OCI-LY1 (cell line): Measurements from ENCODE around the gene MAN1C1.

Experiments
- H2AFZ ChIP-seq: fragments of 200-600 bp; sonication (generic), shearing (Covaris generic); 2 replicates; pipeline ENCODE4 v1.6.0; 2014; ENCODE audit warnings: antibody characterized with exemption, mild to moderate bottlenecking, low read length
- H3F3A ChIP-seq: fragments of 200-600 bp; sonication (generic), shearing (Covaris generic); 2 replicates; pipeline ENCODE4 v1.6.0; 2014; ENCODE audit warnings: mild to moderate bottlenecking, antibody characterized with exemption, low read length, moderate library complexity; ENCODE audit not compliant: insufficient read depth
- H3K27ac ChIP-seq: fragments of 200-600 bp; sonication (generic); 2 replicates; pipeline ENCODE4 v1.5.1; 2014; ENCODE audit warnings: low read length, mixed run types, mild to moderate bottlenecking, low read depth; ENCODE audit not compliant: poor library complexity, severe bottlenecking
- H3K27me3 ChIP-seq: fragments of 200-600 bp; sonication (generic); 2 replicates; pipeline ENCODE4 v1.6.0; 2014; ENCODE audit warnings: antibody characterized with exemption, mild to moderate bottlenecking, low read length, moderate library complexity; ENCODE audit not compliant: insufficient read depth
- H3K36me3 ChIP-seq: fragments of 200-600 bp; sonication (generic); 2 replicates; pipeline ENCODE4 v1.6.1; 2014; ENCODE audit warnings: mild to moderate bottlenecking, antibody characterized with exemption, low read length, moderate library complexity, mixed read lengths; ENCODE audit not compliant: insufficient read depth
- H3K4me1 ChIP-seq: fragments of 200-600 bp; sonication (generic); 2 replicates; pipeline ENCODE4 v1.5.1; 2014; ENCODE audit warnings: mild to moderate bottlenecking, low read length, moderate library complexity; ENCODE audit not compliant: insufficient read depth, severe bottlenecking
- H3K4me2 ChIP-seq: fragments of 200-600 bp; sonication (generic), shearing (Covaris generic); 2 replicates; pipeline ENCODE4 v1.6.1; 2014; ENCODE audit warnings: low read length
- H3K4me3 ChIP-seq: fragments of 200-600 bp; sonication (generic); 2 replicates; pipeline ENCODE4 v1.5.1; 2014; ENCODE audit warnings: low read length, low read depth, mild to moderate bottlenecking, mixed read lengths; ENCODE audit not compliant: poor library complexity, severe bottlenecking
- H3K79me2 ChIP-seq: fragments of 200-600 bp; shearing (Covaris generic); 2 replicates; pipeline ENCODE4 v1.6.1; 2016; ENCODE audit warnings: mixed run types, low read length, mixed read lengths; ENCODE audit not compliant: insufficient read depth
- H3K9ac ChIP-seq: fragments of 200-600 bp; sonication (generic), shearing (Covaris generic); 2 replicates; pipeline ENCODE4 v1.6.1; 2014; ENCODE audit warnings: mild to moderate bottlenecking, low read length, mixed read lengths
- H3K9me2 ChIP-seq: fragments of 200-600 bp; sonication (generic), shearing (Covaris generic); 2 replicates; pipeline ENCODE4 v1.6.1; 2014; ENCODE audit warnings: low read depth, mild to moderate bottlenecking, low read length, mixed read lengths
- H3K9me3 ChIP-seq: fragments of 200-600 bp; shearing (Covaris generic); 2 replicates; pipeline ENCODE4 v1.6.1; 2014; ENCODE audit warnings: low read length, mixed read lengths
- H4K20me1 ChIP-seq: fragments of 200-600 bp; sonication (generic), shearing (Covaris generic); 2 replicates; pipeline ENCODE4 v1.6.0; 2016; ENCODE audit warnings: mild to moderate bottlenecking, low read length; ENCODE audit not compliant: insufficient read depth
- EZH2 ChIP-seq: fragments of 200-600 bp; sonication (generic), shearing (Covaris generic); IDR thresholded peaks from 2 replicates; pipeline ENCODE4 v1.8.0; 2017; ENCODE audit warnings: borderline replicate concordance, mixed run types, mild to moderate bottlenecking, antibody characterized with exemption, low read length, moderate library complexity, mixed read lengths
- TF ChIP-seq, protein P1 (sequence below): fragments of 200-600 bp; sonication (generic), shearing (Covaris generic); IDR thresholded peaks from 2 replicates; pipeline ENCODE4 v1.5.1; 2017; ENCODE audit warnings: mild to moderate bottlenecking, antibody characterized with exemption, low read length, moderate library complexity, mixed read lengths

Gene MAN1C1

GRCh38 chr1:25813734-25814471 is 197.3 kb downstream of the MAN1C1 start:
- peaks cover 18% of the 10 kb centered on the region for H3K4me1 ChIP-seq
- H3K9ac ChIP-seq, result no peak overlapping the region
- H3K27me3 ChIP-seq, result no peaks in the 10 kb centered on the region
- H3K36me3 ChIP-seq, result no peaks in the 10 kb centered on the region
- H3K9me3 ChIP-seq, result no peaks in the 10 kb centered on the region
- no peaks in the 10 kb centered on the region for H3K79me2 ChIP-seq
- no peaks in the 10 kb centered on the region for H4K20me1 ChIP-seq
- H3K9me2 ChIP-seq, result no peaks in the 10 kb centered on the region
- no peaks in the 10 kb centered on the region for H3F3A ChIP-seq
- H3K27ac ChIP-seq, result no peak overlapping the region
- no peak overlapping the region for H3K4me2 ChIP-seq
- H2AFZ ChIP-seq, result no peak overlapping the region
- no peak overlapping the region for H3K4me3 ChIP-seq
- TF ChIP-seq EZH2, result no peak
- TF ChIP-seq, protein P1, sequence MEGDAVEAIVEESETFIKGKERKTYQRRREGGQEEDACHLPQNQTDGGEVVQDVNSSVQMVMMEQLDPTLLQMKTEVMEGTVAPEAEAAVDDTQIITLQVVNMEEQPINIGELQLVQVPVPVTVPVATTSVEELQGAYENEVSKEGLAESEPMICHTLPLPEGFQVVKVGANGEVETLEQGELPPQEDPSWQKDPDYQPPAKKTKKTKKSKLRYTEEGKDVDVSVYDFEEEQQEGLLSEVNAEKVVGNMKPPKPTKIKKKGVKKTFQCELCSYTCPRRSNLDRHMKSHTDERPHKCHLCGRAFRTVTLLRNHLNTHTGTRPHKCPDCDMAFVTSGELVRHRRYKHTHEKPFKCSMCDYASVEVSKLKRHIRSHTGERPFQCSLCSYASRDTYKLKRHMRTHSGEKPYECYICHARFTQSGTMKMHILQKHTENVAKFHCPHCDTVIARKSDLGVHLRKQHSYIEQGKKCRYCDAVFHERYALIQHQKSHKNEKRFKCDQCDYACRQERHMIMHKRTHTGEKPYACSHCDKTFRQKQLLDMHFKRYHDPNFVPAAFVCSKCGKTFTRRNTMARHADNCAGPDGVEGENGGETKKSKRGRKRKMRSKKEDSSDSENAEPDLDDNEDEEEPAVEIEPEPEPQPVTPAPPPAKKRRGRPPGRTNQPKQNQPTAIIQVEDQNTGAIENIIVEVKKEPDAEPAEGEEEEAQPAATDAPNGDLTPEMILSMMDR, result peak; percentile 48; the same call in 1 of the 2 replicates

DNA sequence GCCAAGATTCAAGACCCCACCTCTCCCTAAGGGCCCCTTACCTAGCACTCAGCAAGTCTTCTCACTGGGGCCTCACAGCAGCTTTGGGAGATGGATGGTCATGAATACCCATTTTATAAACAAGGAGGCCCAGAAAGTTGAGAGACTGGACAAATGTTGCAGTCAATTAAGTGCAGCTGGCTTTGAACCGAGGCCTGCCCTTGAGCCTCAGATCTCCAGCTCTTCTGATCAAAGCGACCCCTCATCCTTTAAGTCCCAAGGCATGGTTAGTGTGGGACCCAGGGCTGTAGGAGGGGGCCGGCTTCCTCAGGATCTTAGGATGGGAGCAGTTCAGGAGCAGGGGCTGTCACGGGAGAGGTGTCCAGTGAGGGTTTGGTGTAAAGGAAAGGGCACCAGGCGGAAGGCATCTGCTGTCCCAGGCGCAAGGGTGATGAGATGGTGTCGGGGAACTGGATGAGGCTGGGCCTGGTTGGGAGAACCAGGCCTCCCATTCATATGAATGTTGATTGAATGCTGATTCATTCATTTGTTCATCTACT is 198.0 kb downstream of the MAN1C1 start:
- no peaks in the 10 kb centered on the region for H3F3A ChIP-seq
- no peak overlapping the region for H3K4me3 ChIP-seq
- peaks cover 16% of the 10 kb centered on the region for H3K4me1 ChIP-seq
- no peaks in the 10 kb centered on the region for H3K9me2 ChIP-seq
- no peak overlapping the region for H2AFZ ChIP-seq
- no peaks in the 10 kb centered on the region for H3K79me2 ChIP-seq
- H3K27me3 ChIP-seq, result no peaks in the 10 kb centered on the region
- no peaks in the 10 kb centered on the region for H3K9me3 ChIP-seq
- no peaks in the 10 kb centered on the region for H3K36me3 ChIP-seq
- TF ChIP-seq EZH2, result no peak
- TF ChIP-seq, protein P1, result no peak
- no peak overlapping the region for H3K4me2 ChIP-seq
- H3K27ac ChIP-seq, result no peak overlapping the region
- no peaks in the 10 kb centered on the region for H4K20me1 ChIP-seq
- H3K9ac ChIP-seq, result no peak overlapping the region

GRCh38 chr1:25815208-25816111 is 198.9 kb downstream of the MAN1C1 start:
- no peaks in the 10 kb centered on the region for H3K9me3 ChIP-seq
- TF ChIP-seq, protein P1, result no peak
- TF ChIP-seq EZH2, result no peak
- no peak overlapping the region for H2AFZ ChIP-seq
- no peaks in the 10 kb centered on the region for H3F3A ChIP-seq
- H3K27me3 ChIP-seq, result no peaks in the 10 kb centered on the region
- H3K9ac ChIP-seq, result no peak overlapping the region
- no peaks in the 10 kb centered on the region for H3K9me2 ChIP-seq
- H4K20me1 ChIP-seq, result no peaks in the 10 kb centered on the region
- H3K4me2 ChIP-seq, result no peak overlapping the region
- no peaks in the 10 kb centered on the region for H3K79me2 ChIP-seq
- no peak overlapping the region for H3K27ac ChIP-seq
- no peaks in the 10 kb centered on the region for H3K36me3 ChIP-seq
- H3K4me3 ChIP-seq, result no peak overlapping the region
- peaks cover 8% of the 10 kb centered on the region for H3K4me1 ChIP-seq
